Endodermal cell (in vitro differentiated cells): ENCODE data around the gene CRIP2. TPM values are rescaled to one million over a fixed set of nuclear protein-coding genes. Genes with fewer than 3 reads are reported as not detected.

Experiments
- DNase-seq: peaks from one replicate; pipeline ENCODE4 v3.0.0-alpha.2; 2017
- H3K27ac ChIP-seq: 2 replicates; pipeline ENCODE4 v1.5.1; 2013; ENCODE audit warnings: mild to moderate bottlenecking, low read depth, low read length, moderate library complexity
- H3K27me3 ChIP-seq: 2 replicates; pipeline ENCODE4 v1.6.1; 2013; ENCODE audit warnings: mild to moderate bottlenecking, low read length, moderate library complexity; ENCODE audit not compliant: insufficient read depth, control insufficient read depth, poor library complexity, severe bottlenecking
- H3K36me3 ChIP-seq: 2 replicates; pipeline ENCODE4 v1.7.0; 2013; ENCODE audit warnings: mild to moderate bottlenecking, low read length, moderate library complexity; ENCODE audit not compliant: control insufficient read depth, insufficient read depth
- H3K4me1 ChIP-seq: one replicate; pipeline ENCODE4 v1.7.0; 2013; ENCODE audit warnings: low read length; ENCODE audit not compliant: control insufficient read depth, insufficient read depth
- H3K4me3 ChIP-seq: 2 replicates; pipeline ENCODE4 v1.5.1; 2013; ENCODE audit warnings: mild to moderate bottlenecking, low read length, moderate library complexity
- H3K9ac ChIP-seq: 2 replicates; pipeline ENCODE4 v1.6.1; 2013; ENCODE audit warnings: mild to moderate bottlenecking, low read length, moderate library complexity; ENCODE audit not compliant: poor library complexity, severe bottlenecking; ENCODE audit errors: extremely low read depth
- H3K9me3 ChIP-seq: 2 replicates; pipeline ENCODE4 v1.6.1; 2013; ENCODE audit warnings: mild to moderate bottlenecking, low read length, moderate library complexity; ENCODE audit not compliant: control insufficient read depth
- H3K27ac Mint-ChIP-seq: 2 replicates; pipeline ENCODE4 v1.8.0; 2020; ENCODE audit warnings: mixed read lengths
- H3K27me3 Mint-ChIP-seq: 2 replicates; pipeline ENCODE4 v1.8.0; 2021; ENCODE audit warnings: mild to moderate bottlenecking, mixed read lengths; ENCODE audit not compliant: insufficient read depth
- H3K36me3 Mint-ChIP-seq: 2 replicates; pipeline ENCODE4 v1.8.0; 2020; ENCODE audit warnings: low read depth, mixed read lengths
- H3K4me1 Mint-ChIP-seq: 2 replicates; pipeline ENCODE4 v1.8.0; 2020; ENCODE audit warnings: mixed read lengths
- H3K4me3 Mint-ChIP-seq: 2 replicates; pipeline ENCODE4 v1.8.0; 2020; ENCODE audit warnings: mild to moderate bottlenecking, moderate library complexity, mixed read lengths
- H3K9me3 Mint-ChIP-seq: 2 replicates; pipeline ENCODE4 v1.8.0; 2020; ENCODE audit warnings: mild to moderate bottlenecking, mixed read lengths
- CTCF ChIP-seq: fragments of 200-600 bp; sonication (generic); conservative IDR thresholded peaks from 2 replicates; pipeline ENCODE4 v1.5.0; 2021; ENCODE audit warnings: antibody characterized with exemption, mild to moderate bottlenecking
- WGBS, 2 experiments: methylation state at CpG; one replicate each; pipeline versions ENCODE4 v1.1.5 to v1.1.7; 2013; ENCODE audit warnings: missing lambda C conversion rate in 2 of 2, mixed read lengths in 1 of 2; ENCODE audit not compliant: insufficient coverage in 1 of 2, insufficient read length in 1 of 2; 5-methylcytosine and 5-hydroxymethylcytosine counted together
- total RNA-seq, 2 donors: library from RNA; stranded (reverse); fragmentation: NEBNext Ultra II Directional in 1 of 2; extraction: Animal tissue kit (Norgen Biotek cat#: 25700) in 1 of 2; gene quantifications; 2 replicates in 1 of 2; 3 replicates in 1 of 2; pipeline ENCODE4 v1.2.1, GENCODE V29; 2021

The CRIP2 gene
- total RNA-seq, 2 donors from 2014 or later = 3.9 to 5.3 TPM

DNA sequence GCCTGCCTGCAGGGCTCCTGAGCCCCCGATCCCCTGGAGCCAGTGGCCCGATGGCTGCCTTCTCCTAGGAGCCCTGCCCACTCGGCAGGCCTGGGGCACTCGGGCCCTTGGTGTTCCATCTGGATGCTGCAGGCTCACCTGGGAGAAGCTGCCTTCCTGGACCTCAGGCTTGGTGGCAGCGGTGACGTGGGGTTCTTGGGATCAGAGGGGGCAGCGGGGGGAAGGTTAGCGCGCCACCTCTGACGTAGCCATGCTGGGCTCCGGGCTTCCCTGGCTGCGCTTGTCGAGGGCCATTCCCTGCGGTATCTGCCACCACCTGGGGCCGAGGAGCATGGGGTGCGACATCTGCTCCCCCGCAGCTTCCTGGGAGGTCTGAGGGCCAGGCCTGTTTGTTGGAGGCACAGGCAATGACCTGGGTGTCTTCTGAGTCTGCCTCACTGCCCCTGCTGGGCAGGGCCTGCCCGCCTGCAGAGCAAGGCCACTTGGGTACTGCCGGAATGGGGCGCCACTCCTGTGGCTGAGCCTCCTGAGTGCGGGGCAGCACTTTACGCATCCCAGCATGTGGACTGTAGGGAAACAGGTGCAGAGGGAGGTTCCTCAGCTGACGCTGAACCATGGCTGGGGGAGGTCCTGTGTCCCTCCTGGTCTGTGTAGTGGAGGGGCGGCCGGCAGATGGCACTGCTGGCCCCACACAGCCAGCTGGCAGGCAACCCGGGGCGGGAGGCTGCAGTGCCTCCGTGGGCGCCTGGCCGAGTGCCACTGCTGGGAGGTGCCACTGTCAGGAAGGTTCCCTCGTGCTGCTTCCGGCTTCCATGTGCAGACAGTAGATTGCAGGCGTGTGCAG, 34.7 kb upstream of the CRIP2 start:
- Mint-ChIP-seq H3K9me3 (no peaks in the 10 kb centered on the region), H3K27ac (no peak overlapping the region), H3K27me3 (no peaks in the 10 kb centered on the region), H3K4me1 (no peaks in the 10 kb centered on the region), H3K4me3 (no peak overlapping the region), H3K36me3 (peaks cover 39% of the 10 kb centered on the region)
- Histone ChIP-seq H3K27ac (no peak overlapping the region), H3K27me3 (no peaks in the 10 kb centered on the region), H3K9ac (no peak overlapping the region), H3K9me3 (no peaks in the 10 kb centered on the region), H3K4me1 (no peaks in the 10 kb centered on the region), H3K36me3 (peaks cover 30% of the 10 kb centered on the region), H3K4me3 (no peak overlapping the region)
- WGBS, 2 experiments = 95% methylated on average over 18 to 33 of the region's 33 CpGs
- TF ChIP-seq CTCF = no peak
- no peak for DNase-seq

DNA sequence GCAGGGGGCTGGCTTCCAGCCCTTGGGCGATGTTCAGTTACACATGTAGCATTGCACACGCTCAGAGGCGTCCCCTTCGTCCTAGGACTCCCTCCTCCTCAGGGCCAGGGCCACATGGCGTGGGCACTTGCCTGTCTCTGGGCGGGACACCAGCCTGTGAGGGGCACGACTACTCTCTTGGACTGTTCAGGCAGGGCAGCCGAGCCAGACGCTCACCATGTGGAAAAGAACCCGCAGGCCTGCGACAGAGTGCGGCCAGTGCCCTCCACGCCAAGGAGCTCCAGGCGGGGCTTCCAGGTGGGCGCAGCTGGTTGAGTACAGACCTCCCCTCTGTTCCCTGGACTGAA, 34.1 kb upstream of the CRIP2 start:
- H3K4me1 ChIP-seq = no peaks in the 10 kb centered on the region
- no peaks in the 10 kb centered on the region for H3K27me3 Mint-ChIP-seq
- DNase-seq = no peak
- H3K9ac ChIP-seq = no peak overlapping the region
- H3K27ac Mint-ChIP-seq = no peak overlapping the region
- 94 to 96% methylated on average over 10 to 15 of the region's 15 CpGs for WGBS, 2 experiments
- no peaks in the 10 kb centered on the region for H3K27me3 ChIP-seq
- peaks cover 30% of the 10 kb centered on the region for H3K36me3 ChIP-seq
- no peaks in the 10 kb centered on the region for H3K9me3 Mint-ChIP-seq
- H3K36me3 Mint-ChIP-seq = peaks cover 35% of the 10 kb centered on the region
- H3K4me3 Mint-ChIP-seq = no peak overlapping the region
- H3K9me3 ChIP-seq = no peaks in the 10 kb centered on the region
- no peaks in the 10 kb centered on the region for H3K4me1 Mint-ChIP-seq
- H3K27ac ChIP-seq = no peak overlapping the region
- no peak overlapping the region for H3K4me3 ChIP-seq
- no peak for TF ChIP-seq CTCF

DNA sequence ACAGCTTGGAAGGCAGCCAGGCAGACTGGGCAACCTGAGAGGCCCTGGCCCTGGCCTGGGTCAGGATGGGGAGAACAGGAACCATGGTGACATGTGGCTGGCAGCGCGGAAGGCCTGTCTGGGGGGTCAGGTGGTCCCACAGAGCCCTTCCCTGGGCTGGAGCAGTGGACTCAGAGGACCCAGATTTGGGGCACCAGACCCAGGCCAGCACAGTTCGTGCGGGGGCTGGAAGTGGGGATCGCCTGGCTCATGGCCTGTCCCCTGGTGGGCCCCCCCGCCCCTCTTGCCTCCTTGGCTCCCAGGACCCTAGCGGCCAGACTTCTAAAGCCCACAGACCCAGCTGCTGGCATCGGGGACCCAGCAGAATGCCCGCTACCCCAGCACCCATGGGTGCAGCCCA, 33.6 kb upstream of the CRIP2 start:
- H3K36me3 Mint-ChIP-seq = peaks cover 32% of the 10 kb centered on the region
- H3K4me3 Mint-ChIP-seq = no peak overlapping the region
- no peak overlapping the region for H3K9ac ChIP-seq
- 97 to 100% methylated on average over 8 to 9 of the region's 9 CpGs for WGBS, 2 experiments
- H3K27ac Mint-ChIP-seq = no peak overlapping the region
- no peak overlapping the region for H3K27ac ChIP-seq
- no peaks in the 10 kb centered on the region for H3K4me1 Mint-ChIP-seq
- no peaks in the 10 kb centered on the region for H3K4me1 ChIP-seq
- no peaks in the 10 kb centered on the region for H3K27me3 ChIP-seq
- DNase-seq = no peak
- no peak for TF ChIP-seq CTCF
- H3K27me3 Mint-ChIP-seq = no peaks in the 10 kb centered on the region
- H3K9me3 Mint-ChIP-seq = no peaks in the 10 kb centered on the region
- H3K9me3 ChIP-seq = no peaks in the 10 kb centered on the region
- H3K36me3 ChIP-seq = peaks cover 30% of the 10 kb centered on the region
- no peak overlapping the region for H3K4me3 ChIP-seq
